GM13977 (cell line): ENCODE results near the gene TSKS.

Experiments used
- DNase-seq: peaks from one replicate; pipeline ENCODE4 v3.0.0; 2012; ENCODE audit warnings: low spot score
- CTCF ChIP-seq: IDR thresholded peaks from 2 replicates; pipeline ENCODE4 v1.5.1; 2012; ENCODE audit warnings: mild to moderate bottlenecking, control low read depth; ENCODE audit not compliant: insufficient read depth; ENCODE audit errors: extremely low read depth, missing control alignments
- in situ Hi-C: fragments of 300-500 bp; cut with MboI; formaldehyde crosslinking; loops from one replicate; pipeline ENCODE4 v1.12.0; 2022; ENCODE audit warnings: low sequenced_read_pairs, low pct_unique_long_range_greater_than_20kb, mixed read lengths, inconsistent platforms; ENCODE audit not compliant: unreplicated experiment

Gene TSKS

GRCh38 chr19:49761625-49762311 is 1.3 kb downstream of the TSKS start:
- no peak for DNase-seq
- in situ Hi-C loops: no loop called here
- peak; percentile 34 for TF ChIP-seq CTCF

GRCh38 chr19:49761249-49761624 is 1.9 kb downstream of the TSKS start:
- DNase-seq: no peak
- TF ChIP-seq CTCF: no peak
- in situ Hi-C loops: no loop called here

- no peak for DNase-seq
- TF ChIP-seq CTCF: no peak
- in situ Hi-C loops: no loop called here
These were observed 4.8 kb downstream of the TSKS start for GRCh38 chr19:49758292-49758691.

GRCh38 chr19:49755956-49756355 is 7.2 kb downstream of the TSKS start:
- no peak for TF ChIP-seq CTCF
- in situ Hi-C loops: no loop called here
- no peak for DNase-seq

- in situ Hi-C loops: no loop called here
- TF ChIP-seq CTCF: no peak
- DNase-seq: no peak
These were observed 10.4 kb downstream of the TSKS start for GRCh38 chr19:49752701-49753100.

- in situ Hi-C loops: no loop called here
- no peak for TF ChIP-seq CTCF
- DNase-seq: no peak
These were observed 13.3 kb downstream of the TSKS start for GRCh38 chr19:49749771-49750170.
